Measurements from ENCODE around the gene SRSF1.

SRSF1 gene

DNA sequence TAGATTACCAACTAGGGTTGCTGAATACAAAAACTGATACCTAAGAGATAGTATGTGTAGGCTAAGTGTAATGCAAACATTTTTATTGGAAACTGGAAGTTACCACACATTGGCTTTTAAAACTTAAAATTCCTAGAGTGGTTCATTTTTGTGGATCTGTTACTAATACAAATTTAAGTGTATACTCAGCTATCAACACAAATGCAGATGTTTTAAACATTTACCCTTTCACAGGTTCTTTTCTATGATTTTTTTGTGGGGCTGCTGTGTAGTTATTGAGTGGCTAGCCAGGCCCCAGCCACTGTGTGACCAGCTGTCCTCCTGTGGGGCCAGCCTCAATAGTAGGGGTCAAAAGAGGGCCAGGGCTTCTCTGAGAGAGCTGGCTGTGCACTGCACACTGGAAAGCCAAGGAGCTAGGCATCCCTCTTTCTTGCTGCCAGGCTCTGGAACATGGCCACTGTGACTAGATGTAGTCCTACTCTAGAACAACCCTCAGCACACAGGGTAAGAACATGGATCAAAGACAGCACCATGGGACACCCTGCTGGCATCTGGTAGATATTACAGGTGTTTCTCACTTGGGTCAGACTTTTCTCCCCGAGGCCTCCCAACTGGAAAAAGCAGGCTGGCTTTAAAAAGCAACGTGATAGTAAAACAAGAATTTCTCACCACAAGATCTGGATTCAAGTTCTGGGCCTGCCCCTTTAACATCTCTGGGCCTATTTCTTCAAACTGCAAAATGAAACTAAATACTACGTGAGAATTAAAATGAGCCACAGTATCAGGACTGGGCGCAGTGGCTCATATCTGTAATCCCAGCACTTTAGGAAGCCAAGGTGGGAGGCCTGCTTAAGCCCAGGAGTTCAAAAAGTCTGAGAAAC, 11.7 kb downstream of the SRSF1 start:
- DNase-seq (ENCODE audit: low read depth), result peak; percentile 83
- TF ChIP-seq POLR2A (IDR thresholded peaks at IDR 0.05; ENCODE audit: extremely low read depth, insufficient read length) (peak; percentile 41), MYC (IDR thresholded peaks at IDR 0.05; ENCODE audit: low read depth, low read length) (peak; percentile 20; the same call in 1 of the 2 replicates)
- TF ChIP-seq, protein P1, sequence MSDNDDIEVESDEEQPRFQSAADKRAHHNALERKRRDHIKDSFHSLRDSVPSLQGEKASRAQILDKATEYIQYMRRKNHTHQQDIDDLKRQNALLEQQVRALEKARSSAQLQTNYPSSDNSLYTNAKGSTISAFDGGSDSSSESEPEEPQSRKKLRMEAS (IDR thresholded peaks at IDR 0.05; ENCODE audit: low read depth, low read length), result peak; percentile 59; the same call in 1 of the 2 replicates
- TF ChIP-seq, protein P2, sequence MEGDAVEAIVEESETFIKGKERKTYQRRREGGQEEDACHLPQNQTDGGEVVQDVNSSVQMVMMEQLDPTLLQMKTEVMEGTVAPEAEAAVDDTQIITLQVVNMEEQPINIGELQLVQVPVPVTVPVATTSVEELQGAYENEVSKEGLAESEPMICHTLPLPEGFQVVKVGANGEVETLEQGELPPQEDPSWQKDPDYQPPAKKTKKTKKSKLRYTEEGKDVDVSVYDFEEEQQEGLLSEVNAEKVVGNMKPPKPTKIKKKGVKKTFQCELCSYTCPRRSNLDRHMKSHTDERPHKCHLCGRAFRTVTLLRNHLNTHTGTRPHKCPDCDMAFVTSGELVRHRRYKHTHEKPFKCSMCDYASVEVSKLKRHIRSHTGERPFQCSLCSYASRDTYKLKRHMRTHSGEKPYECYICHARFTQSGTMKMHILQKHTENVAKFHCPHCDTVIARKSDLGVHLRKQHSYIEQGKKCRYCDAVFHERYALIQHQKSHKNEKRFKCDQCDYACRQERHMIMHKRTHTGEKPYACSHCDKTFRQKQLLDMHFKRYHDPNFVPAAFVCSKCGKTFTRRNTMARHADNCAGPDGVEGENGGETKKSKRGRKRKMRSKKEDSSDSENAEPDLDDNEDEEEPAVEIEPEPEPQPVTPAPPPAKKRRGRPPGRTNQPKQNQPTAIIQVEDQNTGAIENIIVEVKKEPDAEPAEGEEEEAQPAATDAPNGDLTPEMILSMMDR (IDR thresholded peaks at IDR 0.05; ENCODE audit: low read depth, low read length), result peak; percentile 45
- no peak overlapping the region for H3K4me3 ChIP-seq (ENCODE audit: low read depth, low read length)

DNA sequence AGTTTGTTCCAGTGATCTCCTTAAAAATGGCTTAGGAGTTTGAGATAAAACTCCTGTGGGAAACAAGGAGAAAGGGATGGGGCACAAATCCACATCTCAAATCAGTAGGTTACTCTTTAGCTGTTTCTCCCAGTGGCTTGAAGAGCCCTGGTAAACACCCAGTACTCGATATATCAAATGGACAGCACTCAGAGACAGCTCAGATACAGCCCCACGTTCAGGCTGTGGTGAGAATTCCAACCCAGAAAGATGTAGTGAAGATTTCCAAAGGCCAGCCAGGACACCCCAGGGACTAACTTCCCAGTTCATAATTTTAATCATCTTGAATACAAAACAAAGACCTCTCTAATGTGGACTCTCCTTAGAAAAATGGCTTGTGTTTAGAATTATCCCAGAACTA, 12.6 kb downstream of the SRSF1 start:
- H3K4me3 ChIP-seq (ENCODE audit: low read depth, low read length), result no peak overlapping the region
- TF ChIP-seq, protein P2 (IDR thresholded peaks at IDR 0.05; ENCODE audit: low read depth, low read length), result no peak
- TF ChIP-seq POLR2A (IDR thresholded peaks at IDR 0.05; ENCODE audit: extremely low read depth, insufficient read length) (no peak), MYC (IDR thresholded peaks at IDR 0.05; ENCODE audit: low read depth, low read length) (no peak)
- TF ChIP-seq, protein P1 (IDR thresholded peaks at IDR 0.05; ENCODE audit: low read depth, low read length), result no peak
- no peak for DNase-seq (ENCODE audit: low read depth)

DNA sequence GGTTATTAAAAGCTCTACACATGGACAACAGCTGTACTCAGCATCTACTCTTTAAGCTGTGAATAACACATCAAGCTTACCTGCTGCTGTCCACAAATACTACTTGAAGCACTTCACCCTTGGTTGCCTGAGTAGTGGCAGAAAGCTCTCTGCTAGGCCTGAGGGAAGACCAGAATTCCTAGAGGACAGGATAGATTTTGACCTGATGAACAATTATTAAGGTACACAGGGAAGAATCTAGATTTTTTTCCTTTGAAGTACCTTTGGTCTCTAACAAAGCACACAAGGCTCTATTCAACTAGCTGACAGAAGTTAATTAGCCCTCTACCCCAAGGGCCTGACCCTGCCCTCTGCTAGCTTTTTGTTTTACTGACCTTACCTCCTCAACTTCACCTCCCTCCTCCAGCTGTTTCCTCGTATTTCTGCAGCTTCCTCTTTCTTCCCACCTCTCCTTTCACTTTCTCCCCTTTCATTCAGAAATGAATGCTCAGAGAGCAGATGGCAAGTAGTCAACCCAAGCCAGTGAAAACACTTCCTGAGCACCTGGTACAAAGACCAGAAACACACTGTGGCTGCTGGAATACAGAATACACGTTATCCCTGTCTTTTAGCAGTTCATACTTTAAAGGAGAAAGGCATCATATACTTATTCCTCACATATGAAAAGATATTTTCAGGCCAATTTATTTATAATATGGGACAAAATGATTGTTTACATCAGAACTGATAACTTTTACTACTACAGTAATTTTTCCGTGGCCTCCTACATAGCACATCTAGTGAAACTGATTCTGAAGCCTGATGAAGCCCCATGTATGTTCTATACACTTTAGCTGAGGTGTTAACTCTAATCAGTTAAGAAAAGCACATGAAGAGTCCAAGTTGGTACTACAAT, 13.3 kb downstream of the SRSF1 start:
- H3K4me3 ChIP-seq (ENCODE audit: low read depth, low read length), result no peak overlapping the region
- peak; percentile 68 for DNase-seq (ENCODE audit: low read depth)
- TF ChIP-seq, protein P2 (IDR thresholded peaks at IDR 0.05; ENCODE audit: low read depth, low read length), result no peak
- TF ChIP-seq, protein P1 (IDR thresholded peaks at IDR 0.05; ENCODE audit: low read depth, low read length), result no peak

DNA sequence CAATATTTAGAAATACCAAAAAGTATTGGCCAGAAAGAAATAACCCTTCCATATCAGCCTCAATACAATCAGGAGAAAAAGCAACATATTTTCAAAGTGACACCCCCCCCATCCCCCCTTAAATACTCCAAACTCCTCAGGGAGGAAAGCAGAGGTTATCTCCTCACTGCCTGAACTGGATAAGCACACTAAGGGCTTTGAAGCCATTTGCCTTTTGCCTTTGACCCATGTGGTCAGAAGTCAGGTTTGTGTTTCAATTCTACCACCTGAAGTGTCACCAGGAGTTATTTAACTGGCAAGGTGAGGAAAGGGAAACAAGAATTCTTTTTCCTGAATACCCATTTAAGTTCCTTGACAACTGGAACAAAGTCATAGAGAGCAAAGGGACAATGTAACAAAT, 15.5 kb downstream of the SRSF1 start:
- H3K4me3 ChIP-seq (ENCODE audit: low read depth, low read length), result no peak overlapping the region
- no peak for DNase-seq (ENCODE audit: low read depth)
- TF ChIP-seq, protein P1 (IDR thresholded peaks at IDR 0.05; ENCODE audit: low read depth, low read length), result no peak
- TF ChIP-seq MYC (IDR thresholded peaks at IDR 0.05; ENCODE audit: low read depth, low read length), result no peak
- TF ChIP-seq POLR2A (IDR thresholded peaks at IDR 0.05; ENCODE audit: extremely low read depth, insufficient read length), result no peak
- TF ChIP-seq, protein P2 (IDR thresholded peaks at IDR 0.05; ENCODE audit: low read depth, low read length), result no peak

DNA sequence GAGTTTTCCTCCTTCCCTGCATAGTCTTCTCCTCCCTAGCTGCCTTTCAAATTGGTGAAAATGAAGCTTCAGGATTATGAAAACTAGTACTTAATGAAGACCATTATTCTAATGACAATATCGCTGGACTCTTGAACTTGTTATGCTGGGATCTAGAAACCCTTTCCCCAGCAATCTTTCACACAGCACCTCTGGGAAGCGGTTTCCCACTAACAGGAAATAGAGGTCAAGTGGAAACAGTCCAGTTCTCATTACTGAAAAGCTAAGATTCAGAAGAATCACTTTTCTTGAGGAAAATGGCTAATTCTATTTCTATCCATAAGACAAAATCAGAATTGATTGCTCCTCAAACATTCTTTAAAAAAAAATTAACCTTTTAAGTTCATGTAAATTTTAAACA, 17.0 kb downstream of the SRSF1 start:
- TF ChIP-seq MYC (IDR thresholded peaks at IDR 0.05; ENCODE audit: low read depth, low read length) (no peak), POLR2A (IDR thresholded peaks at IDR 0.05; ENCODE audit: extremely low read depth, insufficient read length) (no peak)
- TF ChIP-seq, protein P1 (IDR thresholded peaks at IDR 0.05; ENCODE audit: low read depth, low read length), result no peak
- TF ChIP-seq, protein P2 (IDR thresholded peaks at IDR 0.05; ENCODE audit: low read depth, low read length), result no peak
- no peak overlapping the region for H3K4me3 ChIP-seq (ENCODE audit: low read depth, low read length)
- no peak for DNase-seq (ENCODE audit: low read depth)
